WERI-Rb-1 (cell line): ENCODE data around the gene CD226.
"Not testable (repeated sequence)": the region's sequence is repeated elsewhere in the genome, so short reads cannot be mapped to it uniquely, and the experiment has no call there.

Experiments
- DNase-seq: peaks from one replicate; pipeline ENCODE4 v3.0.0-alpha.2; 2020
- H3K27ac ChIP-seq: fragments of 250-450 bp; sonication (Bioruptor Pico); 2 replicates; pipeline ENCODE4 v1.5.1; 2020; ENCODE audit warnings: mild to moderate bottlenecking, moderate library complexity
- H3K27me3 ChIP-seq: fragments of 250-450 bp; sonication (Bioruptor Pico); 2 replicates; pipeline ENCODE4 v1.5.1; 2021; ENCODE audit warnings: mild to moderate bottlenecking, low read depth, moderate library complexity; ENCODE audit not compliant: insufficient read depth, severe bottlenecking
- H3K36me3 ChIP-seq: fragments of 250-450 bp; sonication (Bioruptor Pico); 2 replicates; pipeline ENCODE4 v1.5.1; 2020; ENCODE audit warnings: mild to moderate bottlenecking, moderate library complexity
- H3K4me3 ChIP-seq: 2 replicates; pipeline ENCODE4 v1.5.1; 2011; ENCODE audit warnings: low read depth, mild to moderate bottlenecking, control low read depth, low read length
- H3K9me3 ChIP-seq: fragments of 250-450 bp; sonication (Bioruptor Pico); 2 replicates; pipeline ENCODE4 v1.5.1; 2021; ENCODE audit warnings: mild to moderate bottlenecking, moderate library complexity; ENCODE audit not compliant: severe bottlenecking
- CTCF ChIP-seq: IDR thresholded peaks from 2 replicates; pipeline ENCODE4 v1.5.1; 2011; ENCODE audit warnings: low read depth, mild to moderate bottlenecking, control low read depth, inconsistent platforms, low read length

The CD226 gene

GRCh38 chr18:69841117-69841516 lies 106.6 kb downstream of the CD226 start:
- no peak for TF ChIP-seq CTCF
- Histone ChIP-seq H3K27me3 (no peaks in the 10 kb centered on the region), H3K4me3 (no peak overlapping the region), H3K9me3 (no peaks in the 10 kb centered on the region), H3K36me3 (no peaks in the 10 kb centered on the region), H3K27ac (no peak overlapping the region)
- DNase-seq: no peak

- Histone ChIP-seq H3K27me3 (no peaks in the 10 kb centered on the region), H3K4me3 (no peak overlapping the region), H3K27ac (no peak overlapping the region), H3K9me3 (no peaks in the 10 kb centered on the region), H3K36me3 (no peaks in the 10 kb centered on the region)
- TF ChIP-seq CTCF: no peak
- DNase-seq: no peak
These were observed 107.2 kb downstream of the CD226 start for GRCh38 chr18:69840445-69840844.

DNA sequence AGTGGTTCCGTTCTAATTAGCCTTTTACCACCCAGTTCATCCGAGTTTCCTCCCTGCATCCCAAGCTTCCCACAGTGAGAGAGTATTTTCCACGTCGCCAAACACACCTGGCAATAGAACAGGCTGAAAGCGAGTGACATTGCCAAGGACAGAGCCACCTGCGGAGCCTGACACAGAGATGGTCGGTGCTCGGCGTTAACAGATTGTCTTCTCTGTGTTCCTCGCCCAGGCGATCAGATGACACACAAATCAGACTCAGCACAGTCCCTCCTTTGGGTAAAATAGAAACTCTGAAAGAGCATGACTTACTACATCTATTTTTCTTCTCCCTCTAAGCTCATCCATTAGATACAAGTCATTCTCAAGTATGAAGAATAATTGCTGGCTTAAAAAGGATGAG lies 107.7 kb downstream of the CD226 start:
- Histone ChIP-seq H3K27ac (no peak overlapping the region), H3K4me3 (no peak overlapping the region), H3K36me3 (no peaks in the 10 kb centered on the region), H3K9me3 (no peaks in the 10 kb centered on the region), H3K27me3 (no peaks in the 10 kb centered on the region)
- TF ChIP-seq CTCF: no peak
- DNase-seq: no peak

DNA sequence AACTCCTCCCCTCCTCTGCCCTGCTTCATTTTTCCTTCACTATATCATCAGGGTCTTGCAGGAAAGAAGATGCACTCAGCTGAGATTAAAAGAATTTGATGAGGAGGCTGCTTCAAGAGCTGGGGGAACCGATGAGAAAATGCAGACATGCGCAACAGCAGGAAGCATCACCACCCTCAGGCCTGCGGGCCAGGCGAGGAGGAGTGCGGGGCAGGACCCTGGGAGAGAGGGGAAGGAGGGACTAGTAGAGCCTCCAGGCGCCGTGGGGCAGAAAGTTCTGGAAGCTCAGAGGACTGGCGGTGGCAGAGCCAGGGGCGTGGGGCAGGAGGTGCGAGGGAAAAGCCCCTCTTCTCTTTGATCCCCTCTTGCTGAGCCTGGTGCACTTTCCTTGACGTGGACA lies 108.2 kb downstream of the CD226 start:
- Histone ChIP-seq H3K27me3 (no peaks in the 10 kb centered on the region), H3K27ac (no peak overlapping the region), H3K9me3 (no peaks in the 10 kb centered on the region), H3K36me3 (no peaks in the 10 kb centered on the region), H3K4me3 (no peak overlapping the region)
- DNase-seq: no peak
- no peak for TF ChIP-seq CTCF

DNA sequence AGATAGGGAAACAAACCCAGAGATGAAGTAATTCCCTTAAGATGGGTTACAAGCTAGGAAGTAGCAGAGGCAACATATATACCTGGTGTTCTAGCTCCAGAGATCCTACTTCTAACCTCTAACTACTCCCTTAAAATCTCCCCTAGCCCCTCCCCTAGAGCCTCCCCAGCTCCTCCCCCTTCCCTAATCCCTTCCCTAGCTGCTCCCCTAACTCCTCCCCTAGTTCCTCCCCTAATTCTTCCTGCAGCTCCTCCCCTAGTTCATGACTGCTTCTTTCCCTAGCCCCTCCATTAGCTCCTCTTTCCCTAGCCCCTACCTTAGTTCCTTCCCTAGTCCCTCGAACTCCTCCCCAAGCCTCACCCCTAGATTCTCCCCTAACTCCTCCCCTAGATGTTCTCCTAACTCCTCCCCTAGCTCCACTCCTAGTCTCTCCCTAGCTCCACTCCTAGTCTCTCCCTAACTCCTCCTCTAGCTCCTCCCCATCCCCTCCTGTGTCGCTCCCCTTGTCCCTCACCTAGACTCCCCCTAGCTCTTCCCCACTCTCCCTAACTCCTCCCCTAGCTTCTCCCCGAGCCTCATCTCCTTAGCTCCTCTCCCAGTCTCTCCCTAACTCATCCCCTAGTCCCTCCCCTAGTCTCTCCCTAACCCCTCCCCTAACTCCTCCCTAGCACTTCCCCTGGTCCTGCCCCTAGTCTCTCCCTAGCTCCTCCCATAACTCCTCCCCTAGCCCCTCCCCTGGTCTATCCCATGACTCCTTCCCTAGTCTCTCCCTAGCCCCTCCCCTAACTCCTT lies 108.9 kb downstream of the CD226 start:
- TF ChIP-seq CTCF: no peak
- DNase-seq: no peak
- no peaks in the 10 kb centered on the region for H3K9me3 ChIP-seq
- H3K27me3 ChIP-seq: no peaks in the 10 kb centered on the region
- no peak overlapping the region for H3K27ac ChIP-seq
- no peak overlapping the region for H3K4me3 ChIP-seq
- no peaks in the 10 kb centered on the region for H3K36me3 ChIP-seq

- Histone ChIP-seq H3K27ac (no peak overlapping the region), H3K27me3 (no peaks in the 10 kb centered on the region), H3K9me3 (no peaks in the 10 kb centered on the region), H3K36me3 (no peaks in the 10 kb centered on the region), H3K4me3 (no peak overlapping the region)
- no peak for DNase-seq
- TF ChIP-seq CTCF: no peak
These were observed 109.7 kb downstream of the CD226 start for GRCh38 chr18:69838003-69838402.

- not testable (repeated sequence) for H3K27me3 ChIP-seq, DNase-seq, H3K4me3 ChIP-seq, H3K36me3 ChIP-seq, H3K9me3 ChIP-seq, H3K27ac ChIP-seq
These were observed 112.7 kb downstream of the CD226 start for GRCh38 chr18:69834980-69835379.
